H9 (cell line): ENCODE measurements around the gene ITPR2. TPM values are rescaled to one million over a fixed set of nuclear protein-coding genes. Genes with fewer than 3 reads are reported as not detected.

ENCODE experiments used
- DNase-seq: peaks from one replicate; pipeline ENCODE4 v3.0.0-alpha.2; 2017
- H2AFZ ChIP-seq: one replicate; pipeline ENCODE4 v1.6.1; 2013; ENCODE audit warnings: mild to moderate bottlenecking, low read length, control low read depth, moderate library complexity
- H2AK5ac ChIP-seq: 2 replicates; pipeline ENCODE4 v1.6.1; 2013; ENCODE audit warnings: low read length, control low read depth, mixed read lengths; ENCODE audit not compliant: insufficient read length
- H2BK120ac ChIP-seq: one replicate; pipeline ENCODE4 v1.6.1; 2013; ENCODE audit warnings: low read depth, mild to moderate bottlenecking, low read length, control low read depth, inconsistent platforms; ENCODE audit not compliant: poor library complexity, severe bottlenecking
- H2BK12ac ChIP-seq: 2 replicates; pipeline ENCODE4 v1.6.1; 2013; ENCODE audit warnings: low read length, control low read depth, mixed read lengths, low read depth; ENCODE audit not compliant: insufficient read length
- H2BK15ac ChIP-seq: 2 replicates; pipeline ENCODE4 v1.6.1; 2013; ENCODE audit warnings: low read depth, low read length, control low read depth
- H2BK20ac ChIP-seq: one replicate; pipeline ENCODE4 v1.6.1; 2013; ENCODE audit warnings: low read depth, mild to moderate bottlenecking, low read length, control low read depth, inconsistent platforms; ENCODE audit not compliant: poor library complexity, severe bottlenecking
- H2BK5ac ChIP-seq: 2 replicates; pipeline ENCODE4 v1.6.1; 2013; ENCODE audit warnings: low read length, control low read depth, mixed read lengths; ENCODE audit not compliant: insufficient read length
- H3K14ac ChIP-seq: 2 replicates; pipeline ENCODE4 v1.6.1; 2013; ENCODE audit warnings: low read length, control low read depth; ENCODE audit not compliant: insufficient read depth
- H3K18ac ChIP-seq: 2 replicates; pipeline ENCODE4 v1.6.1; 2013; ENCODE audit warnings: low read depth, mild to moderate bottlenecking, mixed read lengths, low read length, control low read depth; ENCODE audit not compliant: insufficient read length
- H3K23ac ChIP-seq: 2 replicates; pipeline ENCODE4 v1.6.1; 2013; ENCODE audit warnings: low read length, control low read depth, mixed read lengths, low read depth; ENCODE audit not compliant: insufficient read length
- H3K23me2 ChIP-seq: 2 replicates; pipeline ENCODE4 v1.6.1; 2013; ENCODE audit warnings: low read depth, mild to moderate bottlenecking, mixed read lengths, low read length, control low read depth; ENCODE audit not compliant: insufficient read length, poor library complexity, severe bottlenecking
- H3K27ac ChIP-seq: 2 replicates; pipeline ENCODE4 v1.5.1; 2013; ENCODE audit warnings: low read length, control low read depth, mixed read lengths, low read depth; ENCODE audit not compliant: insufficient read length
- H3K27me3 ChIP-seq: 2 replicates; pipeline ENCODE4 v1.6.1; 2013; ENCODE audit warnings: low read length, control low read depth, inconsistent platforms; ENCODE audit not compliant: insufficient read depth
- H3K4ac ChIP-seq: 2 replicates; pipeline ENCODE4 v1.6.1; 2013; ENCODE audit warnings: low read depth, mild to moderate bottlenecking, control low read depth, inconsistent platforms, low read length, moderate library complexity
- H3K4me1 ChIP-seq: 2 replicates; pipeline ENCODE4 v1.6.1; 2013; ENCODE audit warnings: low read length, control low read depth, inconsistent platforms; ENCODE audit not compliant: insufficient read depth
- H3K4me2 ChIP-seq: 2 replicates; pipeline ENCODE4 v1.6.1; 2013; ENCODE audit warnings: low read length, control low read depth, mixed read lengths; ENCODE audit not compliant: insufficient read length, insufficient read depth
- H3K56ac ChIP-seq: 2 replicates; pipeline ENCODE4 v1.6.1; 2013; ENCODE audit warnings: low read depth, mild to moderate bottlenecking, mixed read lengths, low read length, control low read depth; ENCODE audit not compliant: insufficient read length
- H3K79me1 ChIP-seq: 2 replicates; pipeline ENCODE4 v1.6.1; 2013; ENCODE audit warnings: low read depth, mild to moderate bottlenecking, moderate library complexity, low read length, control low read depth, inconsistent platforms; ENCODE audit not compliant: insufficient read depth, poor library complexity, severe bottlenecking
- H3K79me2 ChIP-seq: 2 replicates; pipeline ENCODE4 v1.6.1; 2013; ENCODE audit warnings: low read length, control low read depth, inconsistent platforms; ENCODE audit not compliant: insufficient read depth
- H3K9ac ChIP-seq: 2 replicates; pipeline ENCODE4 v1.6.1; 2013; ENCODE audit warnings: low read length, control low read depth, mixed read lengths; ENCODE audit not compliant: insufficient read length; ENCODE audit errors: extremely low read depth
- H3K9me3 ChIP-seq: one replicate; pipeline ENCODE4 v1.6.1; 2013; ENCODE audit warnings: low read depth, low read length, inconsistent platforms; ENCODE audit not compliant: control insufficient read depth
- H3T11ph ChIP-seq: one replicate; pipeline ENCODE4 v1.6.1; 2013; ENCODE audit warnings: mild to moderate bottlenecking, low read length, control low read depth, inconsistent platforms
- H4K20me1 ChIP-seq: one replicate; pipeline ENCODE4 v1.6.1; 2013; ENCODE audit not compliant: control insufficient read depth, insufficient read length, insufficient read depth
- H4K5ac ChIP-seq: 2 replicates; pipeline ENCODE4 v1.6.1; 2013; ENCODE audit warnings: low read depth, mild to moderate bottlenecking, mixed read lengths, low read length, control low read depth; ENCODE audit not compliant: insufficient read length
- H4K8ac ChIP-seq: replicated peaks from 2 replicates; pipeline ENCODE4 v1.6.1; 2013; ENCODE audit warnings: low read length, control low read depth, mixed read lengths, low read depth; ENCODE audit not compliant: insufficient read length
- H4K91ac ChIP-seq: 2 replicates; pipeline ENCODE4 v1.6.1; 2013; ENCODE audit warnings: low read depth, mild to moderate bottlenecking, moderate library complexity, mixed read lengths, low read length, control low read depth; ENCODE audit not compliant: insufficient read length
- H3K27ac Mint-ChIP-seq, 3 experiments: 2 replicates in 2 of 3; 3 replicates in 1 of 3; pipeline ENCODE4 v1.8.0; 2020 to 2021; ENCODE audit warnings: mixed read lengths in 3 of 3, mild to moderate bottlenecking in 1 of 3, moderate library complexity in 1 of 3
- H3K27me3 Mint-ChIP-seq: 2 replicates; pipeline ENCODE4 v1.8.0; 2021; ENCODE audit warnings: low read depth, mild to moderate bottlenecking, moderate library complexity, mixed read lengths
- H3K36me3 Mint-ChIP-seq, 3 experiments: 2 replicates in 2 of 3; 3 replicates in 1 of 3; pipeline ENCODE4 v1.8.0; 2020 to 2021; ENCODE audit warnings: low read depth in 3 of 3, mixed read lengths in 3 of 3; ENCODE audit not compliant: insufficient read depth in 1 of 3
- H3K4me1 Mint-ChIP-seq, 2 experiments: 2 replicates each; pipeline ENCODE4 v1.8.0; 2020; ENCODE audit warnings: mixed read lengths in 2 of 2
- H3K4me3 Mint-ChIP-seq, 2 experiments: 2 replicates in 1 of 2; 3 replicates in 1 of 2; pipeline ENCODE4 v1.8.0; 2020 to 2021; ENCODE audit warnings: mild to moderate bottlenecking in 2 of 2, mixed read lengths in 2 of 2, moderate library complexity in 1 of 2
- H3K9me3 Mint-ChIP-seq, 2 experiments: 2 replicates in 1 of 2; 3 replicates in 1 of 2; pipeline ENCODE4 v1.8.0; 2020; ENCODE audit warnings: mild to moderate bottlenecking in 2 of 2, mixed read lengths in 2 of 2, moderate library complexity in 1 of 2
- CTCF ChIP-seq: fragments of 200-600 bp; sonication (generic); conservative IDR thresholded peaks from 3 replicates; pipeline ENCODE4 v1.8.0; 2021; ENCODE audit warnings: antibody characterized with exemption, mild to moderate bottlenecking
- WGBS: extraction: QIAGEN DNeasy Blood & Tissue Kit; methylation state at CpG from one replicate; pipeline ENCODE4 v1.1.7; 2013; ENCODE audit warnings: missing lambda C conversion rate, low lambda C conversion rate, mixed read lengths; ENCODE audit not compliant: insufficient read length; ENCODE audit errors: extremely low coverage; 5-methylcytosine and 5-hydroxymethylcytosine counted together
- total RNA-seq: library from RNA; stranded (reverse); gene quantifications from 2 replicates; pipeline ENCODE4 v1.2.1, GENCODE V29; 2021

The ITPR2 gene
- total RNA-seq, 1 experiment from 2014 or later = 14.8 TPM

GRCh38 chr12:26292596-26292995 is 540.4 kb downstream of the ITPR2 start:
- no peak overlapping the region for H2BK120ac ChIP-seq
- no peak overlapping the region for H4K91ac ChIP-seq
- H3K14ac ChIP-seq = no peak overlapping the region
- H4K20me1 ChIP-seq = no peaks in the 10 kb centered on the region
- no peak overlapping the region for H4K5ac ChIP-seq
- Mint-ChIP-seq H3K27me3 (no peaks in the 10 kb centered on the region; the same call in 1 of the 2 replicates), H3K27ac (no peak overlapping the region), H3K9me3 (no peaks in the 10 kb centered on the region), H3K4me3 (no peak overlapping the region), H3K36me3 (no peaks in the 10 kb centered on the region), H3K4me1 (peaks cover 0 to 4% of the 10 kb centered on the region in 2 experiments; a peak in 1 of 4 replicates)
- no peak overlapping the region for H3K23ac ChIP-seq
- DNase-seq = no peak
- no peaks in the 10 kb centered on the region for H3K23me2 ChIP-seq
- no CpG with 5 or more reads among the region's 1 CpG for WGBS
- no peaks in the 10 kb centered on the region for H3K27me3 ChIP-seq
- H2AFZ ChIP-seq = no peak overlapping the region
- H4K8ac ChIP-seq = no peak overlapping the region
- H3K79me2 ChIP-seq = no peaks in the 10 kb centered on the region
- H3K27ac ChIP-seq = no peak overlapping the region
- no peak overlapping the region for H2BK5ac ChIP-seq
- no peak overlapping the region for H2BK20ac ChIP-seq
- H3K4ac ChIP-seq = no peak overlapping the region
- H2BK15ac ChIP-seq = no peak overlapping the region
- no peak overlapping the region for H3T11ph ChIP-seq
- H3K18ac ChIP-seq = no peak overlapping the region
- no peak overlapping the region for H3K56ac ChIP-seq
- no peak overlapping the region for H3K9ac ChIP-seq
- H3K9me3 ChIP-seq = no peaks in the 10 kb centered on the region
- TF ChIP-seq CTCF = no peak
- no peak overlapping the region for H2AK5ac ChIP-seq
- no peaks in the 10 kb centered on the region for H3K4me1 ChIP-seq
- H3K79me1 ChIP-seq = no peaks in the 10 kb centered on the region
- H3K4me2 ChIP-seq = no peak overlapping the region
- no peak overlapping the region for H2BK12ac ChIP-seq
